ENCODE data around the gene FBXW2. TPM values are rescaled to one million over a fixed set of nuclear protein-coding genes. Genes with fewer than 3 reads are reported as not detected.

The FBXW2 gene
- total and polyA plus RNA-seq, 12 donors, result 9.2 to 86.8 (median 48.0) TPM

GRCh38 chr9:120837921-120838320, 44.7 kb upstream of the FBXW2 start:
- WGBS, 4 donors, result 86 to 97% (median 93%) methylated on average over 3 of the region's 3 CpGs
- TF ChIP-seq, protein P1, sequence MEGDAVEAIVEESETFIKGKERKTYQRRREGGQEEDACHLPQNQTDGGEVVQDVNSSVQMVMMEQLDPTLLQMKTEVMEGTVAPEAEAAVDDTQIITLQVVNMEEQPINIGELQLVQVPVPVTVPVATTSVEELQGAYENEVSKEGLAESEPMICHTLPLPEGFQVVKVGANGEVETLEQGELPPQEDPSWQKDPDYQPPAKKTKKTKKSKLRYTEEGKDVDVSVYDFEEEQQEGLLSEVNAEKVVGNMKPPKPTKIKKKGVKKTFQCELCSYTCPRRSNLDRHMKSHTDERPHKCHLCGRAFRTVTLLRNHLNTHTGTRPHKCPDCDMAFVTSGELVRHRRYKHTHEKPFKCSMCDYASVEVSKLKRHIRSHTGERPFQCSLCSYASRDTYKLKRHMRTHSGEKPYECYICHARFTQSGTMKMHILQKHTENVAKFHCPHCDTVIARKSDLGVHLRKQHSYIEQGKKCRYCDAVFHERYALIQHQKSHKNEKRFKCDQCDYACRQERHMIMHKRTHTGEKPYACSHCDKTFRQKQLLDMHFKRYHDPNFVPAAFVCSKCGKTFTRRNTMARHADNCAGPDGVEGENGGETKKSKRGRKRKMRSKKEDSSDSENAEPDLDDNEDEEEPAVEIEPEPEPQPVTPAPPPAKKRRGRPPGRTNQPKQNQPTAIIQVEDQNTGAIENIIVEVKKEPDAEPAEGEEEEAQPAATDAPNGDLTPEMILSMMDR (IDR thresholded peaks at IDR 0.05), result no peak
- TF ChIP-seq POLR2A (IDR thresholded peaks at IDR 0.05), result no peak

GRCh38 chr9:120833325-120833724, 40.1 kb upstream of the FBXW2 start:
- intact Hi-C loops (cut with DNase I), result no loop called here
- no peaks in the 10 kb centered on the region for H3K9me3 ChIP-seq (replicated peaks in 1 of 3)
- H3K27me3 ChIP-seq, result no peaks in the 10 kb centered on the region
- H3K27ac ChIP-seq, result no peak overlapping the region
- DNase-seq, result no peak
- H3K4me3 ChIP-seq, result no peak overlapping the region
- TF ChIP-seq, protein P1 (IDR thresholded peaks at IDR 0.05), result no peak
- no peak for TF ChIP-seq POLR2A (IDR thresholded peaks at IDR 0.05)
- 80 to 92% (median 86%) methylated on average over 7 of the region's 7 CpGs for WGBS, 4 donors
- H3K36me3 ChIP-seq (replicated peaks in 1 of 2), result peaks cover 0 to 48% of the 10 kb centered on the region in 2 donors
- no peaks in the 10 kb centered on the region for H3K4me1 ChIP-seq (replicated peaks in 1 of 2)

More at GRCh38 chr9:120837921-120838320, 44.7 kb upstream of the FBXW2 start:
- no peaks in the 10 kb centered on the region for H3K27me3 ChIP-seq
- no peak overlapping the region for H3K4me3 ChIP-seq
- intact Hi-C loops (cut with DNase I), result no loop called here
- H3K4me1 ChIP-seq (replicated peaks in 1 of 2), result peaks cover 8 to 12% of the 10 kb centered on the region in 2 donors
- peaks cover 0 to 4% of the 10 kb centered on the region in 2 donors for H3K36me3 ChIP-seq (replicated peaks in 1 of 2)
- DNase-seq, result no peak
- H3K9me3 ChIP-seq (replicated peaks in 1 of 3), result no peaks in the 10 kb centered on the region
- no peak overlapping the region for H3K27ac ChIP-seq

DNA sequence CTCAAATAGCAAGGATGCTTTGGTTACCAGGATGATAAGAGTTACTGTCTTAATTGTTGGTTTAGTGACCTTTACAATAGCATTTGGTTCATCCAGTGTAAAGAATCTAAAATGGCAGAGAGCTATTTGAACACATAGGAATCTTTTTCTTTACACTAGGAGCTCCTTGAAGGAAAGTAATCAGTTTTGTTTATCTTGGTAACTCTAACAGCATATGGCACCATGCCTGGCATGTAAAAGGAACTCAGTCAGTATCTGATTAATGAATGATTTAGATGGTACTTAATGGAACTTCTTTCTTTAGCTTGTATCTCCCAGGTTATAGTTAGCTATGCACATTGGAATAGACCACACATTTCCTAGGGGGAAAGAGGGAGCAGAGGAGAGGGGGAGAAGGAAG, 39.6 kb upstream of the FBXW2 start:
- H3K4me3 ChIP-seq, result no peak overlapping the region
- intact Hi-C loops (cut with DNase I), result no loop called here

DNA sequence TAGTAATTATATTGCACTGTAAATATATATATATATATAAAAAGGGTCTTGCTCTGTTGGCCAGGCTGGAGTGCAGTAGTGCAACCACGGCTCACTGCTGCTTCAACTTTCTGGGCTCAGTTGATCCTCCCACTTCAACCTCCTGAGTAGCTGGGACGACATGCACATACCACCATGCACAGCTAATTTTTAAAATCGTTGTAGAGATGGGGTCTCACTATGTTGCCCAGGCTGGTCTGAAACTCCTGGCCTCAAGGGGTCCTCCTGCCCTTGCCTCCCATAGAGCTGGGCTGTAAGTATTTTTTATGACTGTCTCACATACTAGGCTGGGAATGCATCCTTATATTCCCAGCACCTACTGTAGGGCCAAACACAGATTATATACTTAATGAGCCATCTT, 37.6 kb upstream of the FBXW2 start:
- no peak overlapping the region for H3K27ac ChIP-seq
- DNase-seq, result no peak
- no peaks in the 10 kb centered on the region for H3K9me3 ChIP-seq (replicated peaks in 1 of 3)
- TF ChIP-seq, protein P1 (IDR thresholded peaks at IDR 0.05), result no peak
- TF ChIP-seq POLR2A (IDR thresholded peaks at IDR 0.05), result no peak
- no peaks in the 10 kb centered on the region for H3K27me3 ChIP-seq
- intact Hi-C loops (cut with DNase I), result no loop called here
- H3K4me1 ChIP-seq (replicated peaks in 1 of 2), result no peaks in the 10 kb centered on the region
- no peak overlapping the region for H3K4me3 ChIP-seq
- H3K36me3 ChIP-seq (replicated peaks in 1 of 2), result peaks cover 0 to 59% of the 10 kb centered on the region in 2 donors
- 92 to 100% (median 94%) methylated on average over 3 of the region's 3 CpGs for WGBS, 4 donors

More for the DNA sequence above, 39.6 kb upstream of the FBXW2 start:
- H3K27me3 ChIP-seq, result no peaks in the 10 kb centered on the region
- no peaks in the 10 kb centered on the region for H3K9me3 ChIP-seq (replicated peaks in 1 of 3)
- no peaks in the 10 kb centered on the region for H3K4me1 ChIP-seq (replicated peaks in 1 of 2)
- TF ChIP-seq POLR2A (IDR thresholded peaks at IDR 0.05), result no peak
- TF ChIP-seq, protein P1 (IDR thresholded peaks at IDR 0.05), result no peak
- no peak for DNase-seq
- no peak overlapping the region for H3K27ac ChIP-seq
- peaks cover 0 to 48% of the 10 kb centered on the region in 2 donors for H3K36me3 ChIP-seq (replicated peaks in 1 of 2)

All from adrenal gland (tissue), 12 donors.